NT2/D1 (cell line): ENCODE data around the gene ARPC5.

Experiments used
- YY1 ChIP-seq: IDR thresholded peaks from 2 replicates; pipeline ENCODE4 v1.6.1; 2011; ENCODE audit not compliant: insufficient read length, insufficient read depth
- ZNF274 ChIP-seq: IDR thresholded peaks from 2 replicates; pipeline ENCODE4 v1.6.1; 2011; ENCODE audit warnings: mild to moderate bottlenecking, low read depth, low read length

GRCh38 chr1:183685112-183685713 lies 49.6 kb upstream of the ARPC5 start:
- TF ChIP-seq YY1 (no peak), ZNF274 (no peak)
